ENCODE results near the gene SIK2. TPM values are rescaled to one million over a fixed set of nuclear protein-coding genes. Genes with fewer than 3 reads are reported as not detected.

SIK2 gene
- total RNA-seq, 1 donor from 2014 or later, result 10.0 TPM

GRCh38 chr11:111635706-111636045 lies 33.4 kb downstream of the SIK2 start:
- no peak for TF ChIP-seq CTCF (IDR thresholded peaks at IDR 0.05)
- Mint-ChIP-seq H3K4me3 (no peak overlapping the region), H3K27me3 (no peaks in the 10 kb centered on the region), H3K36me3 (ENCODE audit: low read depth) (peaks cover 26% of the 10 kb centered on the region), H3K9me3 (no peaks in the 10 kb centered on the region), H3K27ac (no peak overlapping the region), H3K4me1 (peaks cover 5% of the 10 kb centered on the region)
- intact Hi-C loops (cut with micrococcal nuclease), result no loop called here
- ATAC-seq (ENCODE audit: low read depth) (no peak), DNase-seq (no peak)
- ChIA-PET CTCF (no interaction called here), POLR2A (no interaction called here)

DNA sequence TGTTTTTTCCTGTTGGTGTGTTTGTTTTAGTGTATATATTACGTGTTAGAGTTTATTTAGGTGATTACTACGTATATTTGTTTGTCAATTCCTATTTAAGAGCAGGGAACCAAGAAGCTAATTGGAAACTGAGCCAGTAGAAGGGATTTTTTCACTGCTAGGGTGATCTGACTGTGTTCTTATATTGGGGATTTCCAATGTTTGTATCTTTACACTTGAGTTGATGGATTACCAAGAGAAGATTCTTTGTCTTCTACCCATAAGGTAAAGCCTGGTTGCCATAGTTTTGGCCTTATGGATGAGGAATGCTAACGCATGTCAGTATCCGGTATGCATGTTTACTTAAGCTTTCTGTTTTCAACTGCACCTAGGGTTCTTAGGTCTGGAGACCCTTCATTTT lies 35.6 kb downstream of the SIK2 start:
- ChIA-PET POLR2A (no interaction called here), CTCF (no interaction called here)
- intact Hi-C loops (cut with micrococcal nuclease), result no loop called here
- H3K4me1 Mint-ChIP-seq, result peaks cover 5% of the 10 kb centered on the region
- DNase-seq (no peak), ATAC-seq (ENCODE audit: low read depth) (no peak)
- H3K4me3 Mint-ChIP-seq, result no peak overlapping the region
- no peaks in the 10 kb centered on the region for H3K9me3 Mint-ChIP-seq
- H3K36me3 Mint-ChIP-seq (ENCODE audit: low read depth), result peaks cover 36% of the 10 kb centered on the region
- TF ChIP-seq CTCF (IDR thresholded peaks at IDR 0.05), result no peak
- H3K27ac Mint-ChIP-seq, result no peak overlapping the region
- H3K27me3 Mint-ChIP-seq, result no peaks in the 10 kb centered on the region

DNA sequence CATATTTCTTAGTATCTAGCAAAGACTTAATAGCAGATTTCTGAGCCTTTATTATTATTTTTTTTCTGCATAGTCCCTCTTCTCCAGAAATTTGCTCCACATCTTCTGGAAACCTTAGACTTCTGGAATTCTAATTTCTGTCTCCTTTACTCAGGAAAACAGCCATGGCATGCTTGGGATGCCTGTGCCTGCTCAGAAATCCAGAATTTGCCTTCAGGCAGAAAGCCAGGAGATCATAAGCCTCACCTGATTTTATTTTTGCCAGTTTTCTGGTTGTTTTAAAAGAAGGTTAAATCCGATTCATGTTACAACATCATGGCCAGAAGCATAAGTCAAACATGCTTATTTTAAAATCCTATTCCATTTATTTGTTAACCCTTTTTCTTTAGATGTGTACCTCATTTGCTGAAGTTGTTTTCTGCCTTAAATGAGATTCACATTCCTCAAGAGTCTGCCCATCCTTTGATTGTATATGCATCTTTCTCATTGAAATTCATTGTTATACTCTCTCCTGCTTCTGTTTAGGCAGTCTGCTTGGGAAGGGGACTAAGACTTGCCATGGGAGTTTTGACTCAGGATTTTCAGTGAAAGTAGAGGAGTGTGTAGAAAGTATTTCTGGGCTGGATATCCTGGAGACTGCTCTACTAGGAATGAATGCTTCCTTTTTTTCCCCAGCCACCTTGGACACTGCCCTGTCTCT lies 37.1 kb downstream of the SIK2 start:
- H3K36me3 Mint-ChIP-seq (ENCODE audit: low read depth), result peaks cover 37% of the 10 kb centered on the region
- intact Hi-C loops (cut with micrococcal nuclease), result no loop called here
- POLR2A ChIA-PET, result interaction anchor here (0.6 kb wide), 1 partner anchor 231 kb away, joined by 12 read pairs; no protein-coding TSS in a partner anchor
- TF ChIP-seq CTCF (IDR thresholded peaks at IDR 0.05), result no peak
- no peaks in the 10 kb centered on the region for H3K9me3 Mint-ChIP-seq
- H3K4me1 Mint-ChIP-seq, result peaks cover 5% of the 10 kb centered on the region
- no peak overlapping the region for H3K27ac Mint-ChIP-seq
- no peaks in the 10 kb centered on the region for H3K27me3 Mint-ChIP-seq
- ATAC-seq (ENCODE audit: low read depth) (no peak), DNase-seq (no peak)
- H3K4me3 Mint-ChIP-seq, result no peak overlapping the region
- CTCF ChIA-PET, result no interaction called here

- no peak for ATAC-seq (ENCODE audit: low read depth)
- Mint-ChIP-seq H3K4me1 (peaks cover 10% of the 10 kb centered on the region), H3K9me3 (no peaks in the 10 kb centered on the region), H3K4me3 (no peak overlapping the region), H3K27me3 (no peaks in the 10 kb centered on the region), H3K27ac (no peak overlapping the region), H3K36me3 (ENCODE audit: low read depth) (peaks cover 38% of the 10 kb centered on the region)
- intact Hi-C loops (cut with micrococcal nuclease), result no loop called here
- ChIA-PET POLR2A (no interaction called here), CTCF (interaction anchor here (0.5 kb wide), 1 partner anchor 123 kb away, joined by 3 read pairs; no protein-coding TSS in a partner anchor)
- DNase-seq, result no peak
- TF ChIP-seq CTCF (IDR thresholded peaks at IDR 0.05), result no peak
Measured at GRCh38 chr11:111641339-111642015, 39.2 kb downstream of the SIK2 start.

DNA sequence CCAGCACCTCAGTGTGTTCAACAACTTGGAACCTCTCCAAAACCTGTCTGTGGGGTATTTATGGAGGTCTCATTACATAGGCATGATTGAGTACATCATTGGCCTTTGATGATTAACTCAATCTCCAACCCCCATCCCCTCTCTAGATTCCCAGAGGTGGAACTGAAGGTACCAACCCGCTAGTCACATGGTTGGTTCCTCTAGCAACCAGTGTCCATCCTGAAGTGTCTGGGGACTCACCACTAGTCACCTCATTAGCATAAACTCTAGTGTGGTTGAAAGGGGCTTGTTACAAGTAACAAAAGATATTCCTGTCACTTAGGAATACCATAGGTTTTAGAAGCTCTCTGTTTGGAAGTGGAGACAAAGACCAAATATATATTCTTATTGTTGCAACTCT lies 40.3 kb downstream of the SIK2 start:
- Mint-ChIP-seq H3K27me3 (no peaks in the 10 kb centered on the region), H3K36me3 (ENCODE audit: low read depth) (peaks cover 37% of the 10 kb centered on the region), H3K9me3 (no peaks in the 10 kb centered on the region), H3K27ac (no peak overlapping the region), H3K4me1 (peaks cover 10% of the 10 kb centered on the region), H3K4me3 (no peak overlapping the region)
- intact Hi-C loops (cut with micrococcal nuclease), result no loop called here
- no peak for TF ChIP-seq CTCF (IDR thresholded peaks at IDR 0.05)
- DNase-seq (no peak), ATAC-seq (ENCODE audit: low read depth) (no peak)
- CTCF ChIA-PET, result no interaction called here
- POLR2A ChIA-PET, result no interaction called here
